Cardiac fibroblast (primary cell): ENCODE data around the gene DIPK1B.
A peak's percentile ranks its signal among the peaks of the same experiment; 100 is the strongest.

Experiments used
- DNase-seq, 2 donors: peaks; one replicate each; pipeline versions ENCODE4 v3.0.0 to v3.0.0-alpha.2; 2010; ENCODE audit warnings: low read depth in 2 of 2
- H3K4me3 ChIP-seq, 2 donors: replicated peaks in 1 of 2; 1 replicate in 1 of 2; 2 replicates in 1 of 2; pipeline ENCODE4 v1.5.1; 2011; ENCODE audit warnings: low read depth in 2 of 2, low read length in 2 of 2, mild to moderate bottlenecking in 2 of 2, moderate library complexity in 1 of 2
- TF ChIP-seq, protein P1 (sequence below): IDR thresholded peaks from one replicate; pipeline ENCODE4 v1.5.1; 2011; ENCODE audit warnings: low read depth, mild to moderate bottlenecking, low read length, inconsistent platforms

The DIPK1B gene

DNA sequence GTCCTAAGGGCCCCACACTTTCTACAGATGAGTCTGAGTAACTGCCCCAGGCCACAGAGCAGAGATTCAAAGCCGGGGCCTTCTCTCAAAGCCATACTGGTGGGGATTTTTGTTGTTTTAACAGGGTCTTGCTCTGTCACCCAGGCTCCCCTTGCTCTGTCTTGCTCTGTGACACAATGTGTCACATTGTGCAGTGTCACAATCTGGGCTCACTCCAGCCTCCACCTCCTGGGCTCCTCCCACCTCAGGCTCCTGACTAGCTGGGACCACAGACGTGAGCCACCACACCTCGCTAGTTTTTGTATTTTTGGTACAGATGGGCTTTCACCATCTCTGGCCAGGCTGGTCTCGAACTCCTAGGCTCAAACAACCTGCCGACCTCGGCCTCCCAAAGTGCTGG, 33.7 kb upstream of the DIPK1B start:
- no peak for DNase-seq
- no peak overlapping the region for H3K4me3 ChIP-seq
- TF ChIP-seq, protein P1, sequence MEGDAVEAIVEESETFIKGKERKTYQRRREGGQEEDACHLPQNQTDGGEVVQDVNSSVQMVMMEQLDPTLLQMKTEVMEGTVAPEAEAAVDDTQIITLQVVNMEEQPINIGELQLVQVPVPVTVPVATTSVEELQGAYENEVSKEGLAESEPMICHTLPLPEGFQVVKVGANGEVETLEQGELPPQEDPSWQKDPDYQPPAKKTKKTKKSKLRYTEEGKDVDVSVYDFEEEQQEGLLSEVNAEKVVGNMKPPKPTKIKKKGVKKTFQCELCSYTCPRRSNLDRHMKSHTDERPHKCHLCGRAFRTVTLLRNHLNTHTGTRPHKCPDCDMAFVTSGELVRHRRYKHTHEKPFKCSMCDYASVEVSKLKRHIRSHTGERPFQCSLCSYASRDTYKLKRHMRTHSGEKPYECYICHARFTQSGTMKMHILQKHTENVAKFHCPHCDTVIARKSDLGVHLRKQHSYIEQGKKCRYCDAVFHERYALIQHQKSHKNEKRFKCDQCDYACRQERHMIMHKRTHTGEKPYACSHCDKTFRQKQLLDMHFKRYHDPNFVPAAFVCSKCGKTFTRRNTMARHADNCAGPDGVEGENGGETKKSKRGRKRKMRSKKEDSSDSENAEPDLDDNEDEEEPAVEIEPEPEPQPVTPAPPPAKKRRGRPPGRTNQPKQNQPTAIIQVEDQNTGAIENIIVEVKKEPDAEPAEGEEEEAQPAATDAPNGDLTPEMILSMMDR: no peak

DNA sequence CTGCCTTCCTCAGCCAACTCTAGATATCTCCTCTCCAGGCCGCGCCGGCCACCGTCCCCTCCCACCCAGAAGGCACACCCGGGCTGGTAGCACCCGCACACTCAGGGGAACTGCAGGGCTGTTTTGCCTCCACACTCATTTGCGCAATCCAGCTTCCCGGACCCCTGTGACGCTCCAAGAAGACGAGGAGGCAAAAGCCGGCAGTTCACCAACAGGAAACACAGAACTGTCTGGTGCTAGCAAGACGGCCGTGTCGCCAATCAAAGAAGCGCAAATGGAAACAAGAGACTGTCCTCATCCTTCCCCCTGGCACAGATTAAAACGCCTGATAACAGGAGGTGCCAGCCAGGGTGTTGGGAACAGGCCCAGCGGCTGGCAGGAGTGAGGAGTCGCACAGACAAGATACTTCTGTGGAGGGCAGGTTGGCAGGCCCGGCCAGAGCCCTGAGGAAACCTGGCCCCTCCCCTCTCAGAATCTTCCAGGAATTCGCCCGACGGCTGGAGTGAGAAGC, 32.9 kb upstream of the DIPK1B start:
- no peak overlapping the region for H3K4me3 ChIP-seq
- peak in 1 of 2 donors; percentile 52 for DNase-seq
- TF ChIP-seq, protein P1: no peak

DNA sequence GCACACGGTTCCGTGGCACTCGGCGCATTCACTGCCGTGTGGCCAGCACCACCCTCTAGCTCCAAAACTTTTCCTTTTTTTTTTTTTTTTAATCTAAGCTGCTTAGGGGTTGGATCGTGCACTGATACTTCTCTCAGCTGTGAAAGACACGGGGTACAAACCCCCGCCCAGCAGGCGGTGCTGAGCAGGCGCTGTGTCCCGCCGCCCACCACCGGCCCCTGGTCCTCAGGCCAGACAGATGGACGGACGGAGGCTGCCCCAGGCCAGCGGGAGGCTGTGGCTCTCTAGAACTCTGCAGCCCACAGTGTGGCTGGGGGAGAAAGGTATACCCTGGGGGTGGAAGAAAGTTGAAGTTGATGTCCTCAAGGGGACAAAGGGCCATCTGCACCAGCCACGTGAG, 31.3 kb upstream of the DIPK1B start:
- TF ChIP-seq, protein P1: no peak
- DNase-seq: no peak
- H3K4me3 ChIP-seq: no peak overlapping the region

DNA sequence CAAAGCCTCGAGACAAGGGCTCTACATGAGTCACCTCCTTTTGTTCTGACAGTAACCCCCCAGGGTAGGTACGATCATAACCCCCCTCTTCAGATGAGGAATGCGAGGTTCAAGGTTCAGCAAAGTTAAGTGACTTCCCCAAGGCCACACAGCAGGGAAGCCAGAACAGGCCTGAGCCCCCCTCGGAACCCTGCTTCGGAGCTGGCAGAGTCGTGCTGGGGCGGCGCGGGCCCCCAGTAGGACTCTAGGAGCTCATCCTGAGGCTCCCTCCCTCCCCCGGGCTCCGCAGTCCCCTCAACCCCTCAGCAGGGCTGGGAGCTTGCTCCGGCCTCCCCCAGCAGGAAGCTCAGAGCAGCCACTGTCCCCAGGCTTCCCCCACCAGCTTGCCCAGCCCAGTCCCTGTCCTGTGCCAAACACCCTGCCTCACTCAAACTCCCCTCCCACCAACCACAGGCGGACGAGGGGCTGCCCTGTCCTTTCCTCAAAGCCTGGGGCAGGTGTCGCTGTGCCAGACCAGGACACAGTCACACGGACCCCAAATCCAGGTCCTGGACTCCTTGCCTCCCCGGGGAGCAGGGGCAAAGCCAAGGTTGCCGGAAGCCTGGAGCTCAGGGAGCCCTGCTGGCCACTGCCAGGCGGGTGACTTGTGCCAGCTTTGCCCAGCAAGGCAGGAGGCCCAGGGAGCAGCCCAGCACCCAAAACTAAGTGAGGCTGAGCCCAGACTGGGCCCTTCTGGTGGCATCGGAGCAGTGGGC, 30.2 kb upstream of the DIPK1B start:
- DNase-seq: no peak
- no peak overlapping the region for H3K4me3 ChIP-seq
- TF ChIP-seq, protein P1: no peak

DNA sequence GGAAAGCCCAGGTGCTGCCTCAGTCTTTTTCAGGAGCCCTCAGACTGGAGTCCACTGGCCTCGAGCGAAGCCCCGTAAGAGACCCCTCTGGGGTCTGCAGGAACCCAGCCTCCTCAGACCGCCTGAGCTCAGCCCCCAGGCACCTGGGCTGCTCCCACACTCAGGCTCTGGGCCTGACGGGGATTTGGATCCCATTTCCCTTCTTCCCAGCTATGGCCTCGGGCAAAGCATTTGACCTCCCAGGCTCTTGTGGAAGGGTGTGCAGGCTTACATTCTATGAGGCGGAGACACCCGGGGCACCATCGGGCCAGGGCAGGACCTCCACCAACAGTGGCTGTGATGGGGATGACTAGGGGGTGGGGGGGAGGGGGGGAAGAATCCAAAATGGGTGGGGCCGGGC, 29.7 kb upstream of the DIPK1B start:
- TF ChIP-seq, protein P1: no peak
- no peak for DNase-seq
- H3K4me3 ChIP-seq: no peak overlapping the region

DNA sequence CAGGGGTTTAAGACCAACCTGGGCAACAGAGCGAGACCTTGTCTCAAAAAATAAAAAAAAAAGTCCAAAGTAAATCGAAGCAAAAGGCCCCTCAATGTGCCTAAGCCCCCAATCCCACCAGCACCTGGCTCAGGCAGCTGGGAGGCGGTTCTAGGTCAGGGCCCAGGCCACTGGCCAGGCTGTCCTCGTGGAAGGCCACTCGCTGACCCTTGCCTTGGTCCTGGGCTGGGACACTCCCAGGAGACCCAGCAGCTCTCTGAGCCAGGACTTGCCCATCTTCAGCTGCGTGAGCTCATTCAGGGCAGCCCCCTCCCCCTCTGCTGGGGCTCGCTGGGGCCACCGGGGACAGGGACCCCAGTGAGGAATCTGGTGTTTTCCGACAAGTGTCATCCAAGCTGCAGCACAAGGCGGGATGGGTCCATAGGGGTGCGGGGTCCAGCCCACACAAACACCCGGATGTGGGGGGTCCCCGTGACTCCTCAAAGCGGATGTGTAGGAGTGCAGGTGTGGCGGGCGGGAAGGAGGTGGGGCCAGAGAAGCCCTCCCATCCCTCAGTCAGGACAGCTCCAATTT, 29.1 kb upstream of the DIPK1B start:
- no peak overlapping the region for H3K4me3 ChIP-seq
- TF ChIP-seq, protein P1: no peak
- DNase-seq: no peak
